HT-29 (cell line): ENCODE measurements around the gene AIMP2. TPM values are rescaled to one million over a fixed set of nuclear protein-coding genes. Genes with fewer than 3 reads are reported as not detected.
"Not testable (repeated sequence)": the region's sequence is repeated elsewhere in the genome, so short reads cannot be mapped to it uniquely, and the experiment has no call there.

Experiments used
- DNase-seq: peaks from one replicate; pipeline ENCODE4 v3.0.0-alpha.2; 2015; ENCODE audit warnings: low spot score
- total RNA-seq: library from RNA; depleted of rRNA; stranded (reverse); fragments of >200 nt; shearing (Covaris generic); gene quantifications from 2 replicates; pipeline ENCODE4 v1.2.3, GENCODE V29; 2014; rRNA removed

AIMP2 gene
- total RNA-seq: 98.3 and 116 TPM in 2 replicates

DNA sequence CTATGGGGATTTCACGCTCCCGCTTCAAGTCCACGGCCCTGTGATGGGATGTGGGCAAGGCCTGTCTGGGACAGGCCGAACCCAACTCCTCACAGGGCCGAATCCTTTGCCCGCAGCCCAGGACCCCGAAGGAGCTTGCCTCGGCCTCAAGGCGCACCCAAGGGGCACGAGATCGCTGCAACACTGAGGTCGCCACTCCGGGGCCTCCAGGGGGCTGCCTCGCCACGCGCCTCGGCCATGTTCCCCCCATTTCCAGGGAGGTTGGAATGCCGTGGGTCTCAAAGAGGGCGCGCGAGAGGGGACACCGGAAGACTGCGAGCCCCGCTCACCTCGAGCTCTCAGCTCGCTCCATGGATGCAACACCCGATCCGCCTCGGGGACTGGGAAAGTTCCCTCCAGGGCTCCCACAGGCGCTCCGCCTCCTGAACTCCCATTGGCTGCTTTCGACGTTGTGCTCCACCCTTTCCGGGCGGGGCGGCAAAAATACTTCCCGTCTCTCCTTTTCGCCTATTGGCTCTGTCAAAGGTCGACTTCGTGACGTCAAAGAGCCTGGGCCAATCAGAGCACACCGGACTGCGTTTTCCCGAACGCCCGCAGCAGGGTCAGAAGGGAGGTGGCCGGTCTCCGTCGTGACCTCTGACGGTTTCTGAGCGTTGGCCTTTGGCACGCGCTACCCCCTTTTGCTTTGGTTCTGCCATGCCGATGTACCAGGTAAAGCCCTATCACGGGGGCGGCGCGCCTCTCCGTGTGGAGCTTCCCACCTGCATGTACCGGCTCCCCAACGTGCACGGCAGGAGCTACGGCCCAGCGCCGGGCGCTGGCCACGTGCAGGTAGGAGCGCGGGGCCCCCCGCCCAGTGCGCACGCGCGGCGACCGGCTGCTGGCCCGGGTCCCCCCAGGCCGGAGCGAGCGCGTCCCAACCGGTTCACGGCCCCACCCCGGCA lies at the start of gene AIMP2, which contains the start of gene PMS2:
Gene AIMP2, plus strand, starts transcription at position 605 of the 944 bp plus-strand sequence. Its CDS starts 92 bp downstream, at position 697.
Gene PMS2, minus strand, starts transcription at position 382 of the 944 bp plus-strand sequence. Its CDS starts 30 bp downstream, at position 352.
- peak; percentile 100 for DNase-seq

DNA sequence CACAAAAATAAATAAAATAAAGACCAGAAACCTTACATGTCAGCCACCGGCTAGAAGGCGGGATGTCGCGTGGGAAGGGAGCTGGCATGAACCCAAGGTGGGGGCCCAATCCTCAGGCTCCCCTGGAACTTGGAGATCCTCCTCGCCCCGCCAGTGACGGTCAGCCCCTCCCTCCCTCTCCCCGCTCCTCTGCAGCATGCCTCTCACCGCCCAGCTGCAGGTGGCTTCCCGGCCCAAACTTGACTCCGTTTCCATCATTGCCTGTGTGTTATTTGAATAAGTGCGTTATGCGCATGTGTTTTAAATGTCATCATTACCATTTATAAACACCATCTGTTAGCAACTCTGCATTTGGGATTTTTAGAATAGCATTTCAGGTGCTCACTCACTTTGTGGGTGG lies 45.9 kb upstream of the AIMP2 start:
- not testable (repeated sequence) for DNase-seq

DNA sequence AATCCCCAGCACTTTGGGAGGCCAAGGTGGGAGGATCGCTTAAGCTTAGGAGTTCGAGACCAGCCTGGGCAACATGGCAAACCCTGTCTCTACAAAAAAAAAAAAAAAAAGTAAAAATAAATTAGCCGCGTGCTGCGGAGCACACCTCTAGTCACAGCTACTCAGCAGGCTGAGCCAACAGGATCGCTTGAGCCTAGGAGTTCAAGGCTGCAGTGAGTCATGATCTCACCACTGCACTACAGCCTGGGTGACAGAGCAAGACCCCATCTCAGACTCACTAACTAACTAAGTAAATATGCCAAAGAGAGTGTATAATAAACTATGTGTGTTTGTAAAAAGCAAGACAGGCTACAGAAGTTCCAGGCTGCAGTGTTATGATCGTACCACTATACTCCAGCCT lies 45.3 kb upstream of the AIMP2 start:
- not testable (repeated sequence) for DNase-seq

DNA sequence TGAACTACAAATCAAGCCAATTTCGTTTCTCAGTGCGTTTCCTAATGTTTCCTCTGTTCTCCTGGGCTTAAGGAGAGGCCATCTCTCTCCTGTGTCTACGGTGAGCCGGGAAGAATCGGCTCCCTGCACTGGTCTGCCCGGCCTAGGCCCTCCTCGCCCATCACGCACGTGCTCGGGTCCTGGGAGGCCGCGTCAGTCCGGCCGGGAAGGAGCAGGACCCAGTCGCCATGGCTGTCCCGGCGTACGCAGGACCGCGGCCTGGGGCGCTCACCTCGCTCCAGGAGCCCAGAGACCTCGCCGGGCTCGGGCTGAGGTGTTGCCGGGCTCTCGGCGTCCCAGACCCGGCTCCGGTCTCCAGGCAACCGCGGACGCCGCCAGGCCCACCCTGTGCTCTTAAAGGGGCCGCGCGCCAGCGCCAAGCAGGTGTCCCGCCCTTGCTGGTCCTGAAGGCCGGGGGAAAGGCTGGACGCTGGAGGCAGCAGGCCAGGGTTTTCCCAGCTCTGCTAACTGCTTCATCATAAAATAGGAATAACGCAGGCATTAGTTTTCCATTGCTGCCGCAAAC lies 38.6 kb upstream of the AIMP2 start, which contains the start of gene RSPH10B:
Gene RSPH10B, minus strand, starts transcription at position 343 of the 565 bp plus-strand sequence. CDS start 3,573 bp downstream, outside the sequence.
- not testable (repeated sequence) for DNase-seq

DNA sequence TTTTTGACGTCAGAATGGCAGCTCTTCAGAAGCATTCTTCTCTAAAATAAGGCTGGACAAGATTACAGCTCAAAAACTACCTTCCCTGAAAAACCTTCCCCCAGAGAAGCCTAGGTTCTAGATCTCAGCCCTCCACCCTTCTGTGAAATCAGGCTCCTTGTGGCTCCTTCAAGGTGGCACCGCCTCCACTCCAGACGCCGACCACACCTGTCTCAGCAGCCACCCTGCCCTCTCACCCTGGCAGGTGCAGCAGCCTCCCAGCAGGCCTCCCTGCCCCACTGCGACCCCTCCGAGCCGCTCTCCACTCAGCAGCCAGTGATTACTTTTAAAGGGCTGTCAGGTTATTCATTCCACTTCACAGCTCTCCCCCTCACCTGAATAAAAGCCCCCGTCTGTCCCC lies 35.5 kb upstream of the AIMP2 start:
- not testable (repeated sequence) for DNase-seq

DNA sequence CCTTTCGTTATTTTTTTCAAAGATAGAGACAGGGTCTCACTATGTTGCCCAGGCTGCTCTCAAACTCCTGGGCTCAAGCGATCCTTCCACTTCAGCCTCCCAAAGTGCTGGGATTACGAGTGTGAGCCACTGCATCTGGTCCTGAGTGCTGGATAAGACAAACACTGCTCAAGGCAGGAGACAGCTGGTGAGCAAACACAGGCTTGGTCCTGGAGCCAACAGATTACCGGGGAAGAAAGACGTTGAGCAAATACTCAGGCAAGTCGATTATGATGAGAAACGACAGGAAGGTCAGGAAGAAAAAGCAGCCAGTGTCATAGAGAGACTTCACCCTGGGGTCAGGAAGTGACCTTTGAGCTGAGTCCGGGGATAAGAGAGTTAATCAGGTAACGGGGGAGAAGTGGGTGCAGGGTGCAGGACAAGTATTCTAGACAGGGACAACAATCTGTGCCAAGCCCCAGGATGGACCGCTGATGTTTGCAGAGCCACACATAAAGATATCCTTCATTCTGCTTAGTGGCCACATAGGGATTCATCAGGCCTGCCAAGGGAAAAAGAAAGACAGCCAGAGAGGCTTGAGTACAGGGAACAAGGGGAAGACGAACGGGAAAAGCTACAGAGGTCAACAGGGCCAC lies 29.3 kb upstream of the AIMP2 start:
- not testable (repeated sequence) for DNase-seq

DNA sequence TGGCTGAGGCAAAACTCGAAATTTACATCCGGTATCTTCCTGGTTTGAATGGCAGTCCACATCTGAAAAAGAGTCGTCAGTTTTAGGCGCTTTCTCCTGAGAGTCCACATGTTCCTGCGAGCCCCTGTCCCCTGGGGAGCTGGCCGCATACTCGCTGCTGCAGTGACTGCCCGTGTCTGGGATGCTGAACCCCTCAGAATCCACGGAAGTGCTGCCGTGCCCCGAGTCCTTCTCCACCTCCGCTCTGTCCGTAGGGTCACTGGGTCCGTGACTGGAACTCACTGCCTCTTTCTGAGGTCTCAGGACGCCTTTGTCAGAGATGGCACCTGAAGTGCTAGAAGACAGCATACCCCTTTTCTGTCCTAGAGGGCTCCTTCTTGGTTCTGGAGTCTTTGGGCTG lies 22.0 kb upstream of the AIMP2 start:
- not testable (repeated sequence) for DNase-seq

DNA sequence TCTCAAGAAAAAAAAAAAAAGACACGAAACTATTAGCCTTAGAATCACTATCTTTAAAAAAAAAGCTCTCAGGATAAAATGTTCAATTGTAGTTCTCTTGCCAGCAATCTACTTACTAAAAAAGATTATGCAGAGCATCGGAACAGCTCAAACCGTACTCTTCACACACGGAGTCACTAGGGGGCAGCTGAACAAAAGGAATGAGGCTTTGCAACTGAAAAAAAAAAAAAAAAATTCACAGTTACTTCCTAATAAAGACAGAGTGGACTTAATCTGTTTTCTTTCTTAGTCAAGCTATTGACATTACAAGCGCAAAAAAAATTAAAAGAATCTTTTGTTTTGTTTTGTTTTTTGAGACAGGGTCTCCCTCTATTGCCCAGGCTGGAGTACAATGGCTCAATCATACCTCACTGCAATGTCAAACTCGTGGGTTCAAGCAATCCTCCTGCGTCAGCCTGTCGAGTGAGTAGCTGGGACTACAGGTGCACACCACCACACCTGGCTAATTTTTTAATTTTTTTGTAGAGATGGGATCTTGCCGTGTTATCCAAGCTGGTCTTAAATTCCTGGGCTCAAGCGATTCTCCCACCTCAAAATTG lies 11.8 kb upstream of the AIMP2 start:
- peak; percentile 81 for DNase-seq

DNA sequence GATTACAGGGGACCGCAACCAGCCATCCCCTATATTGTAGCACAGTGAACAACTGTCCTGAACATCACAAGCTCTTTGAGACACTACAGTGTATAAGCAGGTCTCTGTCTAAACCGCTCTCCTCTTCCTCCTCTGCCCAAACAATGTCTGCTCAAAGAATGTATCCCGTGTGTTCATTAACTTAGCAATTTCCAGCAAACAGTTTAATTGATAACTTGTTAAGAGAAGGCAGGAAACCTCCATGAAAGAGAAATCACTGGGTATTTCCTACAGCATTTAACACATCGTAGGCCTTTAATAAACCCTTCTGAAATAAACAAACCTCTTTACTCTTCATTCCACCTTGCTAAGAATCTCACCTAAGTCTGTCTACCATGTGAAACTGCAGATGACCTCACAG lies 1.7 kb upstream of the AIMP2 start:
- no peak for DNase-seq

DNA sequence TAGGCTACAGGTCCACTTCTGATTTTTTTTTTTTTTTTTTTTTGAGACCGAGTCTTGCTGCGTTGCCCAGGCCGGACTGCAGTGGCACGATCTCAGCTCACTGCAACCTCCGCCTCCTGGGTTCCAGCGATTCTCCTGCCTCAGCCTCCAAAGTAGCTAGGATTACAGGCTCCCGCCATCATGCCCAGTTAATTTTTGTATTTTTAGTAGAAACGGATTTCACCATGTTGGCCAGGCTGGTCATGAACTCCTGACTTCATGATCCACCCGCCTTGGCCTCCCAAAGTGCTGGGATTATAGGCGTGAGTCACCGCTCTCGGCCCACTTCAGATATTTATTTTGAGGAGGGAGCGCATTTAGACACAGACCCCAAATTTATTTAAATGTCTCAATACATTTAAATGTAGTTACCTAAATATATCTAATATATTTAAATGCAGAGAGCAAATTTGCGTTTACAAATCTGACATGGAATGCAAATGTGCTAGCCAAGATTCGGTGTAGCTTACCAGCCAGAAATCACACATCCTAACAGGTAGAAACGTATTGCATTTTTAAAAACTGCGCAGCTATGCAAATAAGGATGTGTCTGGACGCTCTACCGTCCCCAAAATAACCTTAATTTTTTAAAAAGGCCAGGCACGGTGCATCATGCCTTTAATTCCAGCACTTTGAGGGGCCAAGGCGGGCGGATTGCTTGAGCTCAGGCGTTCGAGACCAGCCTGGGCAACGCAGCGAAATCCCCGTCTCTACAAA lies 1.1 kb upstream of the AIMP2 start:
- peak; percentile 17 for DNase-seq

DNA sequence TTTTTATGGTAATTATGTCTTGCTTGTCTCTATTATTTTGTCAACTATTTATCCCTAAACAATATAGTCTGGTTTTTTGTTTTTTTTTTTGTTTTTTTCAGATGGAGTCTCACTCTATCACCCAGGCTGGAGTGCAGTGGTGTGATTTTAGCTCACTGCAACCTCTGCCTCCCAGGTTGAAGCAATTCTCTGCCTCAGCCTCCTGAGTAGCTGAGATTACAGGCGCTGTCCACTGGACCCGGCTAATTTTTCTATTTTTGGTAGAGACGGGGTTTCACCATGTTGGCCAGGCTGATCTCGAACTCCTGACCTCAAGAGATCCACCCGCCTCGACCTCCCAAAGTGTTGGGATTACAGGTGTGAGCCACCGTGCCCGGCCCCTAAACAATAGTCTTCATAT lies 1.3 kb downstream of the AIMP2 start:
- not testable (repeated sequence) for DNase-seq

DNA sequence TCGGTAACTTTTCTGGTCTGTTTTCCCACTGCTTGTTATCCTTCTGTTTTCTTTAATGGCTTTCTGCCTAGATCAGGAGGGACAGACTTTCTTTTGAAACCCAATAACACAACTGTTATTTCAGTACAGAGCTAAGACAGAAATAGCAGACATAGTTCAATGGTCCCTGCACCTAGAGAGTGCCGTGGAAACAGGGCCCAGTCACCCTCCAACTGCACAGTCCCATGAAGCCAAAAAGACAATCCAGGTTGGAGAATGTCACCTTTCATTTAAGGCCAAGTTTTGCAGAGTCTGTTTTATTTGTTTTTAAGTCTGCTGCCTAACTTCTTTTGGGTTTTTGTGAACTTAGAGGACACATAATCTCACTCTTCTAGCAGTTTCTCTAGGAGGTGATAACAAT lies 2.5 kb downstream of the AIMP2 start:
- no peak for DNase-seq

DNA sequence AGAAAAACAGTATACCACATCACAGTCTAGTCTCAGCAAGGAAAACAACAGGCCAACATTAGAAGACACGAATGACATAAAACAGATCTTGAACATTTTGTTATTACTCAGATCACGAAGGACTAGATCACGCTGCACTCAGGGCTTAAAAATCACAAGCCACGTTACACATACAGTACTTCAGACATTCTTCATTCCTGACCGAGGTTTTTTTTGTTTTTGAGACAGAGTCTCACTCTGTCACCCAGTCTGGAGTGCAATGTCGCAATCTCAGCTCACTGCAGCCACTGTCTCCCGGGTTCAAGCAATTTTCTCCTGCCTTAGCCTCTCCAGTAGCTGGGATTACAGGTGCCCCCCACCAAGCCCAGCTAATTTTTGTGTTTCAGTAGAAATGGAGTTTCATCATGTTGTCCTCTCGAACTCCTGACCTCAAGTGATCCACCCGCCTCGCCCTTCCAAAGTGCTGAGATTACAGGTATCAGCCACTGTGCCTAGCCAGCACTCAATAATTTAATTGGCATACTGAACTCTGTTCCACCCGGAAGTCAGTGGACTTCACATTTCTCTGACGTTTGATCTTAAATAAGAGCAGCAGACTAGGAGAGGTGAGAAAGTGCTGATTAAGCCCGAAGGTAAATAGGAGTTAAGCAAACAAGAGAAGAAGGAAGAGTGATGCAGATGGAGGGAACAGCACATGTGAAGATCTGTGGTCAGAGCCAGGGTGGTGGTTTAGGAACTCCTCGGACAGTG lies 3.5 kb downstream of the AIMP2 start:
- peak; percentile 68 for DNase-seq

DNA sequence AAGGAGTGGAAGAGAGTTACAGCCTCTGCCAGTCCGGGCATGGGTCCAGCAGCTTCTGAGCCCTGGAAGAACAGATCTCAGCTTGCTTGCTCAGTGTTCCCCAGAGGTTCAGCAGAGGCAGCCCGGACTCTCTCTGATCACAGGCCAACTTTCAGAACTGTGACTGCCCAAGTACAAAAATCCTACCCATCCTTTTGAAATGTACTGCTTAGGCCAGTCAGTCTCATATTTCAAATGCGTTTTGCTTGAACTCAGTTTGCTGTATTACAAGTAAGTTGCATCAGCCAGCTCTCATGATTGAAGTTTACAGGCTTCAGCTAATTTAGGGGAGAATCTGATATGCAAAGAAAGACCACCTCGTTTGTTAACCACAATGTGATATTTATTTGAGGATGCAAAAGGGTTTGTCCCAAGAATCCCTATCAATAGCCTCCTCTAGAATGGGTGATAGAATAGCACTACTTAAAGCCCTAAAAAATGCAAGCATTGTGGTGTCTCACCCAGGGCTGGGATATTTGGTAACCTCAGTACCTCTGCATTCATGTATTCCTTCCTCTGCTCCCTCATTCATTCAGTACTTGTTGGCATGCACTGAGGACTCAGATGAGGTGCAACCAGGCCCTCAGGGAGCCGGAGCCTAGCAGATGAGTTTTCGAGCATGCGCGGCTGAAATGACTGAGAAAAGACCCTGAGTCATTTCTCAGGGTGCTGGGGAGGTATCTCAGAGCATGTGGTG lies 7.0 kb downstream of the AIMP2 start:
- no peak for DNase-seq

DNA sequence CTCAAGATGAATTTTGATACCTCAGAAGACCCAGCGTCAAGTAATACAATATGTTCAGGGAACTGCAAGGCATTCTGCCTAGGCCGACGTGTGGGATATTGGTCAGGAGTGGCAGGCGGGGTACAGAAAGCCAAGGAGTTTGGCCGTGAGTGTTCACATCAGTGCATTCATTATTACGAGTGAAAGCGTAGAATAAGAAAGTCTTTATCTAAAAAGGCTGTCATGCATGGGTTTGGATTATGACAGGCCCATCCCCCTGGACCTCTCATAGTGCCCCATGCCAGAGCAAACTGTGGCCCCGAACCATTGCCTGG lies 7.5 kb downstream of the AIMP2 start:
- DNase-seq: no peak

DNA sequence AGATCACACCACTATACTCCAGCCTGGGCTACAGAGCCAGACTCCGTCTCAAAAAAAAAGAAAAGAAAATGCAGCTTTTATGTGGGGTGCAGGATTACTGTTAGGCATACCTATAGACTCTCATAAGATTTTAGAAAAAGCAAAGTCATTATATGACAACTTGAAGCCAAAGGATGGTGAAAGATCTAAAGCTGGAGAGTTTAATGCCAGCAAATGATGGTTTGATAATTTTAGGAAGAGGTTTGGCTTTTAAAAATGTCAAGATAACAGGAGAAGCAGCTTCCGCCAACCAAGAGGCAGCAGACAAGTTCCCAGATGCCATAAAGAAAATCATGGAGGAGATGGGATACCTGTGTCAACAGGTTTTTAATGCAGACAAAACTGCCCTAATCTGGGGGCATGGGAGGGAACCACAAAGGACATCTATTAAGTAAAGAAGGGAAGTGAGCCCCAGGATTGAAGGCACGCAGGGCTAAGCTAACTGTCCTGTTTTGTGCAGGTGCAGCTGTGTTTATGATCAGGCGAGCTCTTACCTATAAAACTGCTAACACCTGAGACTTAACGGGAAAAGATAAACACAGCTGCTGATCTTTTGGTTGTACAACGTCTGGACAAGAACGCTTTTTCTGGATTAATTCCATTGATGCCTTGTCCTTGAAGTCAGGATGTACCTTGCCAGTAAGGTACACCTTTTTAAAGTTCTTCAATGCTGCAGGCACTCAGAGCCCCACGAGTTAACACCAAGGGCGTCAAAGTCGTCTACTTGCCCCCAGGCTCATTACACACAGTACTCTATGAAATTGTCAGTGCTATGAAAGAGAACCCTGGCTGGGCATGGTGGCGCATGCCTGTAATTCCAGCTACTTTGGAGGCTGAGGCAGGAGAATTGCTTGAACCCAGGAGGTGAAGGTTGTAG lies 11.6 kb downstream of the AIMP2 start:
- DNase-seq: no peak

DNA sequence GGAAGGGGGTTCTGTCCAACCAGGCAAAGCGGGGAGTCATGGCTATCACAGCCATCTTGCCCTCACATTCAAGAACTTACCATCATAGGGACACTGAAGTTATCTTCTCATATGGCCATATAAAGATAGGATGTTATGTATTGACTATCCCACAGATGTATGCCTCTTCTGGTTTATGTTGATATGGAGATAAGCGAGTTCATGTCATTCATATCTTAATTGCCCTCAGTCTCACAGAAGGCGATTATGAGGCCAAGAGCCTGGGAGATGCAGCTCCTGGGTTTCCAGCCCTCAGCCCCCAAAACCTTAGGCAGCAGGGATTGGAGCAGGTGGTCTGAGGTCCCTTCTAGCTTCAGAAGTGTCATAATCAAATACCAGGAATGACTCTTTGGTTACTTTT lies 13.6 kb downstream of the AIMP2 start:
- no peak for DNase-seq

DNA sequence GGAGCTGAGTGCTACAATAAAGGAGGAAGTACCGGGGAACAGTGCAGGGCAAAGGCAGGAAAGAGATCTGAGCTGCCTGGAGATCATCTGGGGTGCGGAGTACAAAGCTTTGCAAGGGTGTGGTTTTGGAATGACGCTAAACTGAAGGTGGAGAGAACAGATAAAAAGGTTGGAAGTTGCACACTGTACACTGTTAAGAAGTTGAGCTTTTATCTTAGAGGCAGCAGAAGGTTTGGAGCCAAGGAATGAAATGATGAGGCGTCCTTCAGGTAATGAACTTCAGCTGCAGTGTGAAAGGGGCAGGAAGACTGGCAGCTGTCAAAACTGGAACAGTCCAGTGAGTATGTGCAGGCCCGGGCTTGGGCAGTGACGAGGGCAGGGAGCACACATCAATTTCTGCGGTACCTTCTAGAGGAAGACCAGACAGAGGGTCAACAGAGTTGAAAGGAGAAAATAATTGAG lies 14.9 kb downstream of the AIMP2 start:
- no peak for DNase-seq
